ENCODE measurements around the gene FKBP4.

GRCh38 chr12:2765608-2766007, 29.2 kb upstream of the FKBP4 start:
- no peak for TF ChIP-seq CTCF (IDR thresholded peaks at IDR 0.05)
- TF ChIP-seq POLR2A (IDR thresholded peaks at IDR 0.05; ENCODE audit: low read depth), result no peak
